ENCODE data around the gene AUTS2. TPM values are rescaled to one million over a fixed set of nuclear protein-coding genes. Genes with fewer than 3 reads are reported as not detected.

The AUTS2 gene
- total RNA-seq, 1 donor from 2014 or later, result 10.3 TPM

GRCh38 chr7:70736715-70737460 is 1138.6 kb downstream of the AUTS2 start:
- no peak for DNase-seq (ENCODE audit: low spot score)

GRCh38 chr7:70738151-70738885 is 1140.0 kb downstream of the AUTS2 start:
- intact Hi-C loops (cut with DNase I), result no loop called here
- no peak for DNase-seq (ENCODE audit: low spot score)

More at GRCh38 chr7:70736715-70737460, 1138.6 kb downstream of the AUTS2 start:
- intact Hi-C loops (cut with DNase I), result no loop called here

- intact Hi-C loops (cut with DNase I), result no loop called here
Observed at GRCh38 chr7:70739646-70740210, 1141.5 kb downstream of the AUTS2 start.

GRCh38 chr7:70741666-70742065 is 1143.4 kb downstream of the AUTS2 start:
- intact Hi-C loops (cut with DNase I), result no loop called here
- no peak for DNase-seq (ENCODE audit: low spot score)

More at GRCh38 chr7:70739646-70740210, 1141.5 kb downstream of the AUTS2 start:
- DNase-seq (ENCODE audit: low spot score), result no peak

- DNase-seq (ENCODE audit: low spot score), result no peak
- intact Hi-C loops (cut with DNase I), result no loop called here
Observed at GRCh38 chr7:70743531-70744325, 1145.5 kb downstream of the AUTS2 start.

GRCh38 chr7:70744492-70744891 is 1146.2 kb downstream of the AUTS2 start:
- DNase-seq (ENCODE audit: low spot score), result no peak
- intact Hi-C loops (cut with DNase I), result no loop called here

GRCh38 chr7:70749831-70750230 is 1151.6 kb downstream of the AUTS2 start:
- intact Hi-C loops (cut with DNase I), result no loop called here

GRCh38 chr7:70751895-70752294 is 1153.6 kb downstream of the AUTS2 start:
- DNase-seq (ENCODE audit: low spot score), result no peak
- intact Hi-C loops (cut with DNase I), result no loop called here

More at GRCh38 chr7:70749831-70750230, 1151.6 kb downstream of the AUTS2 start:
- no peak for DNase-seq (ENCODE audit: low spot score)

GRCh38 chr7:70752794-70753241 is 1154.5 kb downstream of the AUTS2 start:
- no peak for DNase-seq (ENCODE audit: low spot score)
- intact Hi-C loops (cut with DNase I), result no loop called here

GRCh38 chr7:70756789-70757188 is 1158.5 kb downstream of the AUTS2 start:
- no peak for DNase-seq (ENCODE audit: low spot score)
- intact Hi-C loops (cut with DNase I), result no loop called here

GRCh38 chr7:70758646-70759045 is 1160.4 kb downstream of the AUTS2 start:
- intact Hi-C loops (cut with DNase I), result no loop called here
- DNase-seq (ENCODE audit: low spot score), result no peak

GRCh38 chr7:70759674-70760073 is 1161.4 kb downstream of the AUTS2 start:
- intact Hi-C loops (cut with DNase I), result no loop called here
- DNase-seq (ENCODE audit: low spot score), result no peak

GRCh38 chr7:70761711-70762328 is 1163.5 kb downstream of the AUTS2 start:
- intact Hi-C loops (cut with DNase I), result no loop called here

GRCh38 chr7:70762696-70763095 is 1164.4 kb downstream of the AUTS2 start:
- intact Hi-C loops (cut with DNase I), result no loop called here
- no peak for DNase-seq (ENCODE audit: low spot score)

More at GRCh38 chr7:70761711-70762328, 1163.5 kb downstream of the AUTS2 start:
- DNase-seq (ENCODE audit: low spot score), result no peak

- no peak for DNase-seq (ENCODE audit: low spot score)
- intact Hi-C loops (cut with DNase I), result no loop called here
Observed at GRCh38 chr7:70763961-70764691, 1165.9 kb downstream of the AUTS2 start.

- DNase-seq (ENCODE audit: low spot score), result no peak
- intact Hi-C loops (cut with DNase I), result no loop called here
Observed at GRCh38 chr7:70764701-70765208, 1166.5 kb downstream of the AUTS2 start.

GRCh38 chr7:70765651-70766050 is 1167.4 kb downstream of the AUTS2 start:
- DNase-seq (ENCODE audit: low spot score), result no peak
- intact Hi-C loops (cut with DNase I), result no loop called here

- intact Hi-C loops (cut with DNase I), result no loop called here
- no peak for DNase-seq (ENCODE audit: low spot score)
Observed at GRCh38 chr7:70766109-70766508, 1167.8 kb downstream of the AUTS2 start.

Data from cardiac septum (tissue), 1 donor.